ENCODE results near the gene CELF2. TPM values are rescaled to one million over a fixed set of nuclear protein-coding genes. Genes with fewer than 3 reads are reported as not detected.

The CELF2 gene
- total RNA-seq, 1 experiment from 2014 or later, result 0.27 TPM

GRCh38 chr10:11108356-11108755 is 90.7 kb downstream of the CELF2 start:
- no peak for DNase-seq
- ChIA-PET CTCF (no interaction called here), POLR2A (no interaction called here)
- H3K9me3 Mint-ChIP-seq (ENCODE audit: unreplicated experiment), result no peaks in the 10 kb centered on the region
- no peaks in the 10 kb centered on the region for H3K36me3 Mint-ChIP-seq (ENCODE audit: insufficient read depth, unreplicated experiment)
- H3K4me1 ChIP-seq, result no peaks in the 10 kb centered on the region
- no peak overlapping the region for H3K4me3 Mint-ChIP-seq (ENCODE audit: unreplicated experiment)
- peaks cover 9% of the 10 kb centered on the region for H3K27me3 Mint-ChIP-seq (ENCODE audit: insufficient read depth, unreplicated experiment)
- intact Hi-C loops (cut with micrococcal nuclease; ENCODE audit: unreplicated experiment), result no loop called here
- TF ChIP-seq, protein P1, sequence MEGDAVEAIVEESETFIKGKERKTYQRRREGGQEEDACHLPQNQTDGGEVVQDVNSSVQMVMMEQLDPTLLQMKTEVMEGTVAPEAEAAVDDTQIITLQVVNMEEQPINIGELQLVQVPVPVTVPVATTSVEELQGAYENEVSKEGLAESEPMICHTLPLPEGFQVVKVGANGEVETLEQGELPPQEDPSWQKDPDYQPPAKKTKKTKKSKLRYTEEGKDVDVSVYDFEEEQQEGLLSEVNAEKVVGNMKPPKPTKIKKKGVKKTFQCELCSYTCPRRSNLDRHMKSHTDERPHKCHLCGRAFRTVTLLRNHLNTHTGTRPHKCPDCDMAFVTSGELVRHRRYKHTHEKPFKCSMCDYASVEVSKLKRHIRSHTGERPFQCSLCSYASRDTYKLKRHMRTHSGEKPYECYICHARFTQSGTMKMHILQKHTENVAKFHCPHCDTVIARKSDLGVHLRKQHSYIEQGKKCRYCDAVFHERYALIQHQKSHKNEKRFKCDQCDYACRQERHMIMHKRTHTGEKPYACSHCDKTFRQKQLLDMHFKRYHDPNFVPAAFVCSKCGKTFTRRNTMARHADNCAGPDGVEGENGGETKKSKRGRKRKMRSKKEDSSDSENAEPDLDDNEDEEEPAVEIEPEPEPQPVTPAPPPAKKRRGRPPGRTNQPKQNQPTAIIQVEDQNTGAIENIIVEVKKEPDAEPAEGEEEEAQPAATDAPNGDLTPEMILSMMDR (IDR thresholded peaks at IDR 0.05; ENCODE audit: insufficient read depth in 1 of 2, low read depth in 1 of 2, low read length in 1 of 2, severe bottlenecking in 1 of 2, unreplicated experiment in 1 of 2), result no peak
- no peaks in the 10 kb centered on the region for H3K36me3 ChIP-seq (ENCODE audit: control insufficient read depth, insufficient read depth, low read length)
- no peaks in the 10 kb centered on the region for H3K9me3 ChIP-seq
- H3K27ac Mint-ChIP-seq (ENCODE audit: unreplicated experiment), result no peak overlapping the region
- no TSS peak for BruUV-seq (replicated peaks)
- no peak overlapping the region for H3K4me3 ChIP-seq (ENCODE audit: low read depth, low read length)
- no peaks in the 10 kb centered on the region for H3K4me1 Mint-ChIP-seq (ENCODE audit: low read depth, unreplicated experiment)
- 0 out of 2 replicates have a peak, but pooled peaks cover 2% of the 10 kb centered on the region for H3K27me3 ChIP-seq (replicated peaks; ENCODE audit: control insufficient read depth, insufficient read depth, low read length)

DNA sequence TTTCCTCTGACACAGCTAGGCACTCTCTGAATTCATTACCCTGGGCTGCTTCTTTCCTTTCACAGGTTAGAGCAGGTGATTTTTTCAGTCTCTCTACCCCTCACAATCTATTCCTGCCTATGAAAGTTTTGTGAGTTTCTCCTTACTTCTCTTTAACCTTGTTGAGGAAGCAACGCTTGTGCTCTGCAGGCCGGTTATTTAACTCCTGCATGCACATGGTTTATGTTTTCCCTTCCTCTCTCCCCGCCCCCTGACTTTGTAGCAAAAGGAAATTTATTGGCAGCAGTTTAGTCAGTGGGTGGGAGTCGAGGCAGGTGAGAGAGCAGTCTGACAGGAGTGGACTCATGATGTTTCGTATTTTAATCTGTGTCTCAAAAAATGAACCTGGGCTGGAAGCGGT is 91.9 kb downstream of the CELF2 start:
- Mint-ChIP-seq H3K4me3 (ENCODE audit: unreplicated experiment) (no peak overlapping the region), H3K9me3 (ENCODE audit: unreplicated experiment) (no peaks in the 10 kb centered on the region), H3K27me3 (ENCODE audit: insufficient read depth, unreplicated experiment) (peaks cover 9% of the 10 kb centered on the region), H3K36me3 (ENCODE audit: insufficient read depth, unreplicated experiment) (no peaks in the 10 kb centered on the region), H3K27ac (ENCODE audit: unreplicated experiment) (no peak overlapping the region), H3K4me1 (ENCODE audit: low read depth, unreplicated experiment) (no peaks in the 10 kb centered on the region)
- no peak for DNase-seq
- ChIA-PET POLR2A (no interaction called here), CTCF (no interaction called here)
- Histone ChIP-seq H3K27me3 (replicated peaks; ENCODE audit: control insufficient read depth, insufficient read depth, low read length) (0 out of 2 replicates have a peak, but pooled peaks cover 2% of the 10 kb centered on the region), H3K36me3 (ENCODE audit: control insufficient read depth, insufficient read depth, low read length) (no peaks in the 10 kb centered on the region), H3K9me3 (no peaks in the 10 kb centered on the region), H3K4me1 (no peaks in the 10 kb centered on the region), H3K4me3 (ENCODE audit: low read depth, low read length) (no peak overlapping the region)
- TF ChIP-seq, protein P1 (IDR thresholded peaks at IDR 0.05; ENCODE audit: insufficient read depth in 1 of 2, low read depth in 1 of 2, low read length in 1 of 2, severe bottlenecking in 1 of 2, unreplicated experiment in 1 of 2), result no peak
- no TSS peak for BruUV-seq (replicated peaks)
- intact Hi-C loops (cut with micrococcal nuclease; ENCODE audit: unreplicated experiment), result no loop called here

DNA sequence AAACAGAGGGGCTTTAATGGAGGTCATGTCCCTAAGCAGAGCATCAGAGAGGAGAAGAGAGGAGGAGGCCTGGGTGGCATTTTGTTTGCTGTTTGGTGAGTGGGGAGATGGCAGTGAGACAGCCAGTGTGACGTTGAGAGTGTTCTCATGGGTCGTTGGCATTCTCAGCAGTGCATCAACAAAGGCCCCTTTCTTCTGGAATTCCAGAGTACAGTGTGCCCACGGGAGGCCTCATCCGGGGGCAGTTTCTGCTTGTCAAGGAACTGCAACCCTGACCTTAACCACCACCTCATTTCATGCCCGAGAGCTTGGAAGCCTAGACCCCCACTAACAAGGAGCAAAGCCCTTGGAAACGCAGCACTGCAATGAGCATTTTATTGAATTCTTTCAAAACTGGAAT is 92.9 kb downstream of the CELF2 start:
- no peaks in the 10 kb centered on the region for H3K36me3 ChIP-seq (ENCODE audit: control insufficient read depth, insufficient read depth, low read length)
- H3K4me3 ChIP-seq (ENCODE audit: low read depth, low read length), result no peak overlapping the region
- intact Hi-C loops (cut with micrococcal nuclease; ENCODE audit: unreplicated experiment), result loop anchor here (5.0 kb wide), 1 partner anchor 362 kb away; no protein-coding TSS in a partner anchor
- Mint-ChIP-seq H3K36me3 (ENCODE audit: insufficient read depth, unreplicated experiment) (no peaks in the 10 kb centered on the region), H3K4me3 (ENCODE audit: unreplicated experiment) (no peak overlapping the region), H3K27ac (ENCODE audit: unreplicated experiment) (no peak overlapping the region), H3K4me1 (ENCODE audit: low read depth, unreplicated experiment) (no peaks in the 10 kb centered on the region), H3K27me3 (ENCODE audit: insufficient read depth, unreplicated experiment) (peaks cover 14% of the 10 kb centered on the region), H3K9me3 (ENCODE audit: unreplicated experiment) (no peaks in the 10 kb centered on the region)
- H3K27me3 ChIP-seq (replicated peaks; ENCODE audit: control insufficient read depth, insufficient read depth, low read length), result 0 out of 2 replicates have a peak, but pooled peaks cover 2% of the 10 kb centered on the region
- ChIA-PET CTCF (no interaction called here), POLR2A (no interaction called here)
- TF ChIP-seq, protein P1 (IDR thresholded peaks at IDR 0.05; ENCODE audit: insufficient read depth in 1 of 2, low read depth in 1 of 2, low read length in 1 of 2, severe bottlenecking in 1 of 2, unreplicated experiment in 1 of 2), result no peak
- H3K4me1 ChIP-seq, result no peaks in the 10 kb centered on the region
- BruUV-seq (replicated peaks), result no TSS peak
- DNase-seq, result no peak
- H3K9me3 ChIP-seq, result no peaks in the 10 kb centered on the region
